ENCODE data around the gene SHMT2. TPM values are rescaled to one million over a fixed set of nuclear protein-coding genes. Genes with fewer than 3 reads are reported as not detected.

The SHMT2 gene
- total RNA-seq, 2 donors from 2014 or later, result 49.6 to 51.4 TPM

GRCh38 chr12:57182918-57183575, 46.5 kb upstream of the SHMT2 start:
- Histone ChIP-seq H3K27me3 (replicated peaks; ENCODE audit: insufficient read depth) (no peaks in the 10 kb centered on the region), H3K27ac (no peak overlapping the region), H3K4me1 (replicated peaks) (no peaks in the 10 kb centered on the region), H3K36me3 (peaks cover 6 to 44% of the 10 kb centered on the region in 2 donors), H3K9me3 (no peaks in the 10 kb centered on the region), H3K4me3 (no peak overlapping the region)
- DNase-seq (ENCODE audit: low spot score), result peak; percentile 79
- 60% methylated on average over 13 of the region's 13 CpGs for WGBS
- intact Hi-C loops (cut with DNase I), result loop anchor here (2.0 to 5.0 kb wide), 2 partner anchors 58 to 116 kb away; no protein-coding TSS in a partner anchor
- TF ChIP-seq POLR2A (IDR thresholded peaks at IDR 0.05) (no peak), POLR2AphosphoS5 (IDR thresholded peaks at IDR 0.05) (peak; percentile 54), CTCF (IDR thresholded peaks at IDR 0.05) (peak; percentile 78 to 95 (median 90))

GRCh38 chr12:57183939-57184725, 45.4 kb upstream of the SHMT2 start:
- Histone ChIP-seq H3K4me1 (replicated peaks) (no peaks in the 10 kb centered on the region), H3K27ac (no peak overlapping the region), H3K4me3 (no peak overlapping the region), H3K36me3 (peaks cover 6 to 38% of the 10 kb centered on the region in 2 donors), H3K27me3 (replicated peaks; ENCODE audit: insufficient read depth) (no peaks in the 10 kb centered on the region), H3K9me3 (no peaks in the 10 kb centered on the region)
- no peak for TF ChIP-seq CTCF (IDR thresholded peaks at IDR 0.05)
- no peak for TF ChIP-seq POLR2A (IDR thresholded peaks at IDR 0.05)
- no peak for TF ChIP-seq POLR2AphosphoS5 (IDR thresholded peaks at IDR 0.05)
- no peak for DNase-seq (ENCODE audit: low spot score)
- WGBS, result 94% methylated on average over 22 of the region's 22 CpGs
- intact Hi-C loops (cut with DNase I), result loop anchor here (2.0 to 5.0 kb wide), 2 partner anchors 59 to 117 kb away; no protein-coding TSS in a partner anchor

- Histone ChIP-seq H3K4me1 (replicated peaks) (no peaks in the 10 kb centered on the region), H3K27me3 (replicated peaks; ENCODE audit: insufficient read depth) (no peaks in the 10 kb centered on the region), H3K36me3 (peaks cover 3 to 27% of the 10 kb centered on the region in 2 donors), H3K27ac (no peak overlapping the region), H3K4me3 (no peak overlapping the region), H3K9me3 (no peaks in the 10 kb centered on the region)
- TF ChIP-seq CTCF (IDR thresholded peaks at IDR 0.05) (no peak), POLR2AphosphoS5 (IDR thresholded peaks at IDR 0.05) (no peak), POLR2A (IDR thresholded peaks at IDR 0.05) (no peak)
- intact Hi-C loops (cut with DNase I), result no loop called here
- 95% methylated on average over 25 of the region's 25 CpGs for WGBS
- DNase-seq (ENCODE audit: low spot score), result no peak
Measured at GRCh38 chr12:57185403-57185802, 44.1 kb upstream of the SHMT2 start.

GRCh38 chr12:57185906-57186508, 43.5 kb upstream of the SHMT2 start:
- Histone ChIP-seq H3K9me3 (no peaks in the 10 kb centered on the region), H3K27ac (no peak overlapping the region), H3K36me3 (peaks cover 3 to 25% of the 10 kb centered on the region in 2 donors), H3K27me3 (replicated peaks; ENCODE audit: insufficient read depth) (no peaks in the 10 kb centered on the region), H3K4me3 (no peak overlapping the region), H3K4me1 (replicated peaks) (no peaks in the 10 kb centered on the region)
- WGBS, result 93% methylated on average over 12 of the region's 12 CpGs
- TF ChIP-seq POLR2AphosphoS5 (IDR thresholded peaks at IDR 0.05), result no peak
- TF ChIP-seq POLR2A (IDR thresholded peaks at IDR 0.05), result no peak
- no peak for TF ChIP-seq CTCF (IDR thresholded peaks at IDR 0.05)
- intact Hi-C loops (cut with DNase I), result no loop called here
- no peak for DNase-seq (ENCODE audit: low spot score)

All from prostate gland (tissue), 2 donors.